Stimulated activated naive CD8-positive, alpha-beta T cell treated with anti-CD3 and anti-CD28 coated beads, Interleukin-15, amount 100 ng/mL, for 72 hours (primary cell): ENCODE measurements around the gene HTRA2.
A peak's percentile ranks its signal among the peaks of the same experiment; 100 is the strongest.

ENCODE experiments used
- ATAC-seq: fragments of 150-1000 bp; cut with Tn5 transposase; 2 replicates; pipeline ENCODE4 v1.10.0; 2021; ENCODE audit warnings: mild to moderate bottlenecking, moderate library complexity
- DNase-seq, 2 donors: peaks; one replicate each; pipeline ENCODE4 v3.0.0; 2021 to 2022
- H3K27ac Mint-ChIP-seq, 2 donors: one replicate each; pipeline ENCODE4 v1.8.0; 2022; ENCODE audit warnings: mild to moderate bottlenecking in 2 of 2, mixed read lengths in 2 of 2, moderate library complexity in 2 of 2
- H3K27me3 Mint-ChIP-seq: one replicate; pipeline ENCODE4 v1.8.0; 2022; ENCODE audit warnings: mixed read lengths
- H3K4me1 Mint-ChIP-seq: one replicate; pipeline ENCODE4 v1.8.0; 2022; ENCODE audit warnings: mild to moderate bottlenecking, mixed read lengths
- H3K4me3 Mint-ChIP-seq, 2 donors: one replicate each; pipeline ENCODE4 v1.8.0; 2022; ENCODE audit warnings: mild to moderate bottlenecking in 2 of 2, mixed read lengths in 2 of 2, moderate library complexity in 1 of 2
- H3K9me3 Mint-ChIP-seq, 2 donors: one replicate each; pipeline ENCODE4 v1.8.0; 2022; ENCODE audit warnings: mixed read lengths in 2 of 2

HTRA2 gene

GRCh38 chr2:74572178-74572925 is 42.6 kb downstream of the HTRA2 start:
- DNase-seq (no peak), ATAC-seq (no peak)
- peaks cover 9% of the 10 kb centered on the region for H3K27me3 Mint-ChIP-seq
- H3K27ac Mint-ChIP-seq = no peak overlapping the region
- no peak overlapping the region for H3K4me3 Mint-ChIP-seq
- peaks cover 42% of the 10 kb centered on the region for H3K4me1 Mint-ChIP-seq
- peaks cover 5 to 7% of the 10 kb centered on the region in 2 donors for H3K9me3 Mint-ChIP-seq

GRCh38 chr2:74573747-74574562 is 44.2 kb downstream of the HTRA2 start:
- Mint-ChIP-seq H3K9me3 (peaks cover 5 to 7% of the 10 kb centered on the region in 2 donors), H3K4me3 (peak overlapping the region; percentile 37 to 40), H3K27ac (peak overlapping the region; percentile 28 to 53), H3K27me3 (peaks cover 9% of the 10 kb centered on the region), H3K4me1 (peaks cover 37% of the 10 kb centered on the region)
- ATAC-seq (peak; percentile 68), DNase-seq (no peak)

GRCh38 chr2:74575320-74575719 is 45.6 kb downstream of the HTRA2 start:
- ATAC-seq (no peak), DNase-seq (no peak)
- H3K27ac Mint-ChIP-seq = no peak overlapping the region
- peaks cover 9% of the 10 kb centered on the region for H3K27me3 Mint-ChIP-seq
- H3K4me3 Mint-ChIP-seq = no peak overlapping the region
- peaks cover 31% of the 10 kb centered on the region for H3K4me1 Mint-ChIP-seq
- H3K9me3 Mint-ChIP-seq = peaks cover 5 to 7% of the 10 kb centered on the region in 2 donors

- peaks cover 31% of the 10 kb centered on the region for H3K4me1 Mint-ChIP-seq
- H3K9me3 Mint-ChIP-seq = peaks cover 5 to 7% of the 10 kb centered on the region in 2 donors
- peak overlapping the region in 1 of 2 donors; percentile 71 for H3K27ac Mint-ChIP-seq
- ATAC-seq (no peak), DNase-seq (no peak)
- peaks cover 9% of the 10 kb centered on the region for H3K27me3 Mint-ChIP-seq
- H3K4me3 Mint-ChIP-seq = no peak overlapping the region
Observed at GRCh38 chr2:74576211-74576862, 46.6 kb downstream of the HTRA2 start.

- Mint-ChIP-seq H3K9me3 (peaks cover 5 to 7% of the 10 kb centered on the region in 2 donors), H3K27ac (no peak overlapping the region), H3K4me1 (peaks cover 31% of the 10 kb centered on the region), H3K4me3 (no peak overlapping the region), H3K27me3 (peaks cover 9% of the 10 kb centered on the region)
- ATAC-seq (no peak), DNase-seq (no peak)
Observed at GRCh38 chr2:74576863-74577229, 47.1 kb downstream of the HTRA2 start.

GRCh38 chr2:74577448-74577847 is 47.7 kb downstream of the HTRA2 start:
- ATAC-seq (peak; percentile 53), DNase-seq (no peak)
- peaks cover 5 to 7% of the 10 kb centered on the region in 2 donors for H3K9me3 Mint-ChIP-seq
- peaks cover 31% of the 10 kb centered on the region for H3K4me1 Mint-ChIP-seq
- no peak overlapping the region for H3K4me3 Mint-ChIP-seq
- no peak overlapping the region for H3K27ac Mint-ChIP-seq
- H3K27me3 Mint-ChIP-seq = peaks cover 9% of the 10 kb centered on the region

- H3K27ac Mint-ChIP-seq = no peak overlapping the region
- H3K9me3 Mint-ChIP-seq = peaks cover 5 to 7% of the 10 kb centered on the region in 2 donors
- H3K4me1 Mint-ChIP-seq = peaks cover 31% of the 10 kb centered on the region
- no peak for ATAC-seq
- H3K27me3 Mint-ChIP-seq = peaks cover 9% of the 10 kb centered on the region
- no peak overlapping the region for H3K4me3 Mint-ChIP-seq
- no peak for DNase-seq
Observed at GRCh38 chr2:74578408-74578807, 48.7 kb downstream of the HTRA2 start.

GRCh38 chr2:74581463-74581862 is 51.7 kb downstream of the HTRA2 start:
- Mint-ChIP-seq H3K9me3 (no peaks in the 10 kb centered on the region), H3K4me3 (no peak overlapping the region), H3K27me3 (peaks cover 5% of the 10 kb centered on the region), H3K27ac (no peak overlapping the region), H3K4me1 (peaks cover 38% of the 10 kb centered on the region)
- ATAC-seq = no peak
- no peak for DNase-seq

- H3K4me1 Mint-ChIP-seq = peaks cover 31% of the 10 kb centered on the region
- H3K27me3 Mint-ChIP-seq = no peaks in the 10 kb centered on the region
- H3K4me3 Mint-ChIP-seq = no peak overlapping the region
- no peaks in the 10 kb centered on the region for H3K9me3 Mint-ChIP-seq
- DNase-seq (no peak), ATAC-seq (no peak)
- no peak overlapping the region for H3K27ac Mint-ChIP-seq
Observed at GRCh38 chr2:74582184-74582583, 52.5 kb downstream of the HTRA2 start.
